Stimulated activated CD8-positive, alpha-beta memory T cell treated with anti-CD3 and anti-CD28 coated beads, Interleukin-4, amount 100 ng/mL, for 24 hours (primary cell): Measurements from ENCODE around the gene ELP5.
A peak's percentile ranks its signal among the peaks of the same experiment; 100 is the strongest.
"Not testable (repeated sequence)": the region's sequence is repeated elsewhere in the genome, so short reads cannot be mapped to it uniquely, and the experiment has no call there.

Experiments
- DNase-seq: peaks from one replicate; pipeline ENCODE4 v3.0.0-alpha.2; 2020; ENCODE audit warnings: low read depth

The ELP5 gene

DNA sequence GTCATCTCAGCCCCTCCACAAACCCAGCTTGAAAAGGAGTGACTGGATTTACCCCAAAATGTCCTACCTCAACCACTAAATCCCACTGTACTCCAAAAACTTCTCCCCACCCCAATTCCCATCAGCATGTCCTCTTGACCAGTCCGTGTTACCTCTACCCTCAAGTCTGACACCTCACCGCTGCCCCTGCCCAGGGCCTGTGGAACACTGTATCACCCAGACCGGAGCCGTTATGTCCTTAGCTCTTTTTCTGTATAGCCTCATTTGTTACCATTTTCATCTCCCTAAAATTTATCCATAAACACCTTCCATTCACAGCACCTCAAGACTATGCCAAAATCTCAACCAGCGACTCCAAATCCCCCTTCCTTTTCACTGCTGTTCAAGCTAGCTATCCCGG lies 15.2 kb upstream of the ELP5 start:
- no peak for DNase-seq

DNA sequence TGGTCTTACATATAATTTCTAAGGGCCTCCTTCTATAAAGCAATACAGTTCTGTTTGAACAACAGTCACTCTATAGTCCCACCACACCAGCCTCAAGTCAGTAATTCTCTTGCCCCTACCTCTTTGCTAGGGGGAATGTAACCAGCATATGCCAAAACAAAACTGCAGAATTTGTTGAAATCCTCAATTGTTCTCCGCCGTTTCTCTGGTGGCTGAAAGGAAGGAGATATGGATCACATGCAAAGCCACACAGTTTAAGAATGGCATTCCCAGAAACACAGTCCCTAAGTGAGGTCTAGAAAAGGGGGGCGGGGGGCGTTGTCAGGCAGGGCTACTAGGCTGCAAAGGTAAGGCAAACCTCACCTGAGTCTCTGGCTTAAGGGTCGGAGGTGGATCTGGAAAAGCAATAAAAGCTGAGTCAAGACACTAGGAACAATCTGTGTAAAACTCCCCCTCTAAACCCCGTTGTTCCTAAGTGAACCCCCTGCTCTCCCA lies 14.7 kb upstream of the ELP5 start:
- no peak for DNase-seq

DNA sequence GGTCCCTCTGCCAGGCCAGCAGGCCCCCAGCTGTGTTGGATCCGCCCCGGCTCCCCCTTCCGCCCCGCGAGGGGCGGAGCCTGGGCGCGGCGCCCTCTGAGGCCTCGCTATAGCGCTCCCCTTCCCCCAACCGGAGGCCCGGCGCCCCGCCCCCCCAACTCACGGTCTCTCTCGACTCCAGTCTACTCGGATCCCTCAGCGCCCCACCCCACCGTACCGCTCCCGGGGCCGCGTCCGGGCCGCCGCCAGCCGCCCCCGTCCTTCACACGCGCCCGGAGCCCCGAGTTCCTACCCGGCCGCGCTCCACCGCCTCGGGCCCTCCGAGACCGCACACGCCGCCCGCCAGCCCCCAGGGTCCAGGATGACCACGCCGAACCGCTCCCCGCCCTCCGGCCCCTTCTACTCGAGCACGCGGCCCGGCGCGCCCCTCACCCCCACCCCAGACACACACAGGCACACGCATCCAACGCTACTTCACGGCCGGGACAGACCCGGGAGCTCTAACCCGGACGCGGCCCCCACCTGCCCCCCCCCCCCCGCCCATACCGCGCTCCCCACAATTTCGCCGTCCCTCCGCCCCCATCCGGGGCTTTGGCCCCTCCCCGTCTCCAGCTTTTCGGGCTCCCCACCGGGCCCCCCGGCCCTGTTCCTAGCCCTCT lies 14.1 kb upstream of the ELP5 start:
- DNase-seq = peak; percentile 81

DNA sequence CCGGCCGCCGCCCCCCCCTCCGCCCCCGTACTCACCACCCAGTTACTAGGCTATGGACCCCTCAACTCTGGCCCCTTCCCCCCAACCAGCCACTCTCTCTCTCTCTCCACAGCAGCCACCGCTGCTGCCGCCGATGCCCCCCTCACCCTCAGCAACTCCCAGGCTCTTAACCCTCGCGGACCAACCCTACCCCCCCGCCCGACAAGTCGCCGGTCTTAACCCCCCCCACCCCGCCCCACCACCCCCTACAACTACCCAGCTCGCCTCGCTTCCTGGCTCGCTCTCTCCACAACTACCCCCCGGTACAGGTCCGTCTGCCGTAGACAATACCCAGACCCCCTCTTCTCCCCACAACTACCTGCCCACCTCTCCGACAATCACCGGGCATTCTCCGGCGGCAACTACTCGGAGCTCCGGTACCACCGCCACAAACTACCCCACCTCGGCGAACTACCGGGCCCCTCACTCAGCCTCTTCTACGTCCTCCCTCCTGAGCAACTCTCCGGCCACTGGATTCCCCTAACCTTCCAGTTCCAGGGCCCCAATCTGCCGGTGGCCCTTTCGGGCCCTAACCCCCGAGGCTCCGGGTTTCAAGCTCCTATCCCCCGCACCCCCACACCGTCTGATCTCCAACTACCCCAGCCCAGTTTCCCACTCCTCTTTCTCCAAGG lies 13.5 kb upstream of the ELP5 start:
- no peak for DNase-seq

DNA sequence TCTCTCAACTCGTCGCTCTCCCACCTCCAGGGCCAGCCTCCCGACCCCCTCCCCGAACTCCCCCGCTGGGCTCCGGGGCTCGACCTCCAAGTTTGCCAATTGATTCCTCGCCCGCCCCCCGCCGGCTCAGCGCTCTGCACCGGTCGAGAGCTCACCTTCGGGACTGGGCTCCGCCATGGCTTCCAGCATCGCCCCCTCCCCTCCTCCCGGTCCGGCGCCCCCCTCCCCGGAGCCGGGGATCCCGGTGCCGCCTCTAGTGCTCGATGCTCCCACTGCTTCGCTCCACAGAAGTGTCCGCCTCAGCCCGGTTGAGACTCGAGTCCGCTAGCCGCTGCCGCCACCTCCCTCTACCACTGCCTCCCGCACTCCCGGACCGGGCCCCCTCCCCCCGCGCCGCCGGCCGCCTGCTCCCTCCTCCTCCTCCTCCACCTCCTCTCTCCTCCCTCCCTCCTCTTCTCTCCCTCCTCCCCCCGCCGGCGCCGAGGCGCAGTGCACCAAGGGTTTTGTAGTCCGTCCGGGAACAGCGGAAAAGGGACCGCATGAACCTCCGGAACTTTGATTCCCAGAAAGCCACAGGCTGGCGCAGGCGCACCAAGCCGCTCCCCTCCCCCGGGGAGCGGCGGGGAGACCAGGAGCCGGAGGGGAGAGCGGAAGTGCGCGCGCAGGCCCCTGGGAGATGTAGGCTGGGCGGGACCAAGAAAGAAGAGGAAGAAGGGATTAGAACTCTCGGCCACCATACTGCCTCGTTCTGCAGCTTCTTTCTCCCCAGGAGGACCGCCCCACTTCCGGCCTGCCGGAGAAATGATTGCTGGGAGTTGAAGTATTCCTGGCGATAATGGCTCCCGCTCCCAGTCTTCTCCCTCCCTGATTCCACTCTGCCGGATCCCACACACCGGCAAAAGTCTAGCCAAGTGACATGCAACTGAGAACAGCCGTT lies 12.7 kb upstream of the ELP5 start, which contains the start of gene PHF23:
TSS of gene PHF23 (minus strand) at position 367 of the 937 bp plus-strand sequence. CDS start at position 189, 178 bp downstream.
- peak; percentile 96 for DNase-seq

DNA sequence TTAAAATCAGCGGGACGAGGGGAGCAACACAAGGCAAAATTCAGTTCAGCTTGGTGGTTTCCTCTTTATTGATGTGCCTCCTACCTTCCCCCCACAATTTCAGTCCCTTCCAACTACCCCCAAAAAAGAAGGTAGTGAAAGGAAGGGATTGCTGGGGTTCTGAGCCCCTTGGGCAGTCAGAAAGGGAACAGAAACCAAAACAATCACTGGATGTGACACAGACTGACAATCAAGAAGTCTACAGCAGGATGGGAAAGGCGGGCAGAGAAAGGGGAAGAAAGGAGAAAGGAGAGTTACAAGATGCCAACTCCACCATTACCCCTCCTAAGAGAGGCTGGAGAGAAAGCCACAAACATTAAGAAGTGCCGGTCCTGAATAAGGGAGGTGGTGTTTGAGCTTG lies 11.6 kb upstream of the ELP5 start:
- DNase-seq = no peak

DNA sequence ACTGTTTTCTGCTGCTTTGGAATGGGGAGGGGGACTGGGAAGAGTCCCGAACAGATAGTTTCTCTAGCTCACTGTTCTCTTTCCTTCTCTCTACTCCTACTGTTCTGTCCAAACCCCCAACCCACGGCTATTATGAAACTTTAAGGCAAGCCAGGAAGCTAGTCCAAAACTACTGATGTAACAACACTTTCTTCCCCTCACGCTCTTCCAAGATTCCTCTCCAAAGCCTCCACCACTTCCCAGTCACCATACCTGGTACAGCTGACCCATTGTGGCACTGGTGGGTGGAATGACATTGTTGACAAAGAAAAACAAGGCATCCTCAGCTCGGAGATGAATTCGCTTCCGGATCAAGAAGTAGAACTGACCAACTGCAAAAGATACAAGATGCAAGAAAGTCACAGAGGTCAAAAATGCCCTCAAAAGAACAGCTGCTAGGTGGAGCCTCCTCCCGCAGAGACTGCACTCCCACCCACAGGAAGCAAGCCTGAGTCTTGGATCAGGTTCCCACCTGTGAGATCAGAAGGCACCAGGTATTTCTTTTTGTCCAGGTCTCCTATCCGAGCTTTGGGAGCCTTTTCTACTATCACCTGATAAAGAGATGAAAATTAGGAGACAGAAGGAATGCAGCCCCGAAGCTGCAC lies 10.8 kb upstream of the ELP5 start:
- DNase-seq = no peak

DNA sequence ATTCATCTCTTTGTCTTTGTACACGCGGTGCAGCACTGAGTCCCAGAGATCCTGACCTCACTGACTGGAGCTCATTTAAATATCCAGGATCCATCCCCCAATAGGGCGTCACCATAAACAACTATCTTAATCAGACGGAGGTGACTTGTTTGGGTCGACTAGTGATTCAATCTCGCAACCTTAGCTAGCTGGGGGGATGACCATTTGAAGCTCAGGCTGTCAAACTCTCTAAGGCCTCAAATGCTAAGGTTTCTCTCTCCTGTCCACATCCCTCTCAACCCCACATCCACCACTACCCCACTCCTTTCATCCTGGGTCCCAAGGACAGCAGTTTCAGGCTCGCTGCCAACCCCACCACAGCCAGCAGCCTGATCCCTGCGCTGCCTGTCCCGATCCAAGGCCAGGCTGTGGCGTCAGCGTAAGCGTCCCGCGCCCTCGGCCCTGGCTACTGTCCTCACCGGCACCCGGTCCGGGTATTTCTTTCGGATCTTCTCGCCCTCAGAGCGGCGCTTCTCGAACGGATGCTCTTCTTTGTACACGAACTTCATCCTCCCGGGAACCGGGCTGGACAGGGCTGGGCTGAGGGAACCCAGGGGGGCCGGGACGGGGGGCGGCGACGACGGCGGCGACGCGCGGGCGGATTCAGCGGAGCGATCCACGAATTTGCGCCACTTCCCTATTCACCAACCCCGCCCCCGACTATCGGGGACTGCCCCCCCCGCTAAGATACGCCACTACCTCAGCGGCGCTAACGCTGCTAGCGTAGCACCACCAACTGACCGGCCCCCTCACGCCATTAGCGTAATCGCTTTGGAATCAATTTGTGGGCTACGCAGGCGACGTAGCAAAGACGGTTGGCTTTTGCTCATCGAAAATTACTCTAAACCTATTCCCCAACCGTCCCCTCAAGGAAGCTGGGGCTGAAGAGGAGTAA lies 10.0 kb upstream of the ELP5 start, which contains the start of gene GABARAP:
TSS of gene GABARAP (minus strand) at position 667 of the 934 bp plus-strand sequence. CDS start at position 548, 119 bp downstream.
- peak; percentile 86 for DNase-seq

DNA sequence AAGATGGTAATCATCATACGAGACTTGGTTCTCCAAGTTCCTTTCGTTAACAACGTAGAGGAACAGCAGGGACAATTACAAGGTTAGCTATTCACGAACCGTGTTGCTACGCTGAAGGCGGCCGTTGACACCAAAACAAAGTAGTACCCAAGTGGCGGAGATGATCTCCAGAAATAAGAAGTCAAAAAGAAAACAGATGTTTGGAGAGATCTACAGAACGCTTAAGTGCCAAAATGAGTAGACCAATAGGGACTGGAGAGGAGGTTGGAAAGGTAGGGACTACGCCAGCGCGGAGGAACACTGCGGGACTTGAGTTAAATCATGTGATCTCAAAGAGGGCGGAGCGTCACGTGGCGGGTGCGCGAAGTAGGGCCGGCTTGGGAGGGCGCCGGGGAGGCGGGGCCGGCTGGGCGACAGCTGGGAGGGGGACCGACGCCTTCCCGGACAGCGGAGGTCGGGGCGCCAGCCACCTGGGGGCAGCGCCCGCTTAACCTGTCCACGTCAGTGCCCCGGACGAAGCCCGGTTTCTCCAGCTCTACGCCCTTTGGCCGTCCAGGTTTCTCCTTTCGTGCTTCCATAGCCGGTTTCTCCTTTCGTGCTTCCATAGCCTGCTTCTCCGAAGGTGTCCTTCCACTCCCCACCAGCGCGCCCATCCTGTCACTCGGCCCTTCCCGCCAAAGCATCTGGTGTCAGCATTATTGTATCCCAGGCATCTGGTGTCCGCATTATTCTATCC lies 9.1 kb upstream of the ELP5 start:
- DNase-seq = peak; percentile 88

DNA sequence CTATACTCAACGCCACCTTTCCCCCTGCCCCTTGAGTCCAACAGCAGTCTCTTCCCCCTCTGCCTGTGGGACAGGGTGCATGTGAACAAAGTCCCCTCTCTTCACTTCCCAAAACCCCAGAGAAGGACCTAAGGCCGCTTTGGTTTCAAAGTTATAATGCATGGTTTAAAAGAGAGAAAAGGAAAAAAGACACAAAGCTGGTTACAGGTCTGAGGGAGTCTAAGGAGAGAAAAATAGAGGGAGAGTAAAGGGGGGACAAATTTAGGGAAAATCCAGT lies 8.6 kb upstream of the ELP5 start:
- no peak for DNase-seq

DNA sequence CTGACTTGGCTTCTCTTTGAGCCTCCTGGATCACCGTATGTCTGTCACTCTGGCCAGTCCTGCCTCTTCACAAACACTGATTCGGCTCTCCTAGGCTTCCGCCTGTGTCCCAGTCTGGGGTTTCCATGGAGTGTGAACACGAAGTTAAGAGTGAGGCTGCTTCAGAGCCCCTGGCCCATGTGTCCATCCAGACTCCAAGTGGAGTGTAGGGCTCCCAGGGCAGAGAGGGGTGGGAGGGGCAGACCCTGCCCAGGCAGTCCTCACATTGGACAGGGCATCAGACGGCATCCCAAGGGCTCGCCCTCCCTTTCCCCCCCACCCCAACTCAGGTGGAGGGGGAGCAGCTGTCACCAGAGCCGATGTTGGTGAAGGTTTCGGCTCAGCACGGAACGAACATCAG lies 8.2 kb upstream of the ELP5 start:
- not testable (repeated sequence) for DNase-seq

DNA sequence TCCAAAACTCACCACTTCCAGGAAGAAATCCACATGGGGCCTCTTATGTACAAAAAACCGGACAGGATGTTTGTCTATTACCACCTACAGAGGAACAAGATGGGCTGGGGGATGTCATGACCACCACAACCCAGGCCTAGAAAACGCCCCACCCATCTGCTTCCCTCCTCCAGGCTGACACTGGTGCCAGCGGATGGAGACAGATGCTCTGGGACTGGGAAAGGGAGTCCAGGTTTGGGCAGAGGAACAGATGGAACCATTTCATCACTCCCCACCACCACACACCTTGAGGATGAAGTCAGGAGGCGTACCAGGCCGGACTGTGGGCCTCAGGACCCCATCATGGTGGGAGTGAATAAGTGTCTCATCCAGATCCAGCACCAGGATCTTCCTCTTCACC lies 5.2 kb upstream of the ELP5 start:
- DNase-seq = no peak

DNA sequence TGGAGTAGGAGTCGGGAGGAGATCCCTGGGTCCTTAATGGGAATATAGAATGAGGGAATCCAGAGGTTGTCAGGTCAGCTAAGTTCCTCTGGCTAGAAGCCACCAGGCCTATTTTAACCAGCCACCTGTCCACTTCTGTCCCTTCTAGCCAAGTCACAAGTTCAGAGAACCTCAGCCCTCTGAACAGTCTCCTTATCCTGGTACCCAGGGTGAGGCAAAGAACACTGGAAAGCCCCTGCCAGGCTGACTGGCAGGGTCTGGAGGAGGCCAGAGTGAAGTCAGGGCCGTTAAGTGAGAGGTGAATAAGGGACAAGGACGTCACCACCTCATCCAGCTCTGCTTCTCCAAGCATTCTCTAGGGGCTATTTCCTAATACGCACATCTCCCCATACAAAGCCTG lies 3.2 kb upstream of the ELP5 start:
- no peak for DNase-seq

DNA sequence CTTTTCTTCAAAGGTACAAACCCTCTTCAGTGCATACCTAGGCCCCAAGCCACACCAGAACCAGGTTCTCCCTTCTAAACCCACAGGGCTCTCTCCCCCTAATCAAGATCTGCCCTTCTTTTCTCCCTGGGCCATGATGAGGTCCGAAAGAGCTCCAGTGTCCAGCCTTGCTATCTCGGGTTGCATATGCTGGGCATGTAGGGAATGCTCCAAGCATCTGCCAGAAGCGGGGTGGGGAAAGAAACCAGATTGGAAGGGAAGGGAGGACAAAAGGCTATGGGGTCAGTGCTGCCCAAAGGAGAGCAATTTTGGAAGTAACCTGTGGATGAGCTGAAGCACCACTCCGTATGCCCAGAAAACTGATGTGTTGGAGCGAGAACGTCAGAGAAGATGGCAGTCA lies 2.8 kb upstream of the ELP5 start:
- DNase-seq = no peak

DNA sequence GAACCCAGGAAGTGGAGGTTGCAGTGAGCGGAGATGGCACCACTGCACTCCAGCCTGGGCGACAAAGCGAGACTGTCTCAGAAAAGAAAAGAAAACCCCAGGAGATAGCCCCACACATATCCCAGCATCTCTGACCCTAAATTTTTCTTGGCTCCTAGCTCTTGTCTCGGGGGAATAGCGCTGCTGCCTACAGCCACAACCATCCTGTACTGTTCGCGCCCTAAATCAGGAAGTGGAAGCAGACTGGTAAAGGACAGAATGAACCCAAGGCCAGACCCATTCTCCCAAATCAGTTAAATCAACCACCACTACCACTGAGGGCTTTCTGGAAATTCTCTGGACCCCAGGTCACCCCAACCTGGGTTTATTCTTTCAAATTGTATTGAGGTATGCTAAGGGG lies 2.2 kb upstream of the ELP5 start:
- no peak for DNase-seq

DNA sequence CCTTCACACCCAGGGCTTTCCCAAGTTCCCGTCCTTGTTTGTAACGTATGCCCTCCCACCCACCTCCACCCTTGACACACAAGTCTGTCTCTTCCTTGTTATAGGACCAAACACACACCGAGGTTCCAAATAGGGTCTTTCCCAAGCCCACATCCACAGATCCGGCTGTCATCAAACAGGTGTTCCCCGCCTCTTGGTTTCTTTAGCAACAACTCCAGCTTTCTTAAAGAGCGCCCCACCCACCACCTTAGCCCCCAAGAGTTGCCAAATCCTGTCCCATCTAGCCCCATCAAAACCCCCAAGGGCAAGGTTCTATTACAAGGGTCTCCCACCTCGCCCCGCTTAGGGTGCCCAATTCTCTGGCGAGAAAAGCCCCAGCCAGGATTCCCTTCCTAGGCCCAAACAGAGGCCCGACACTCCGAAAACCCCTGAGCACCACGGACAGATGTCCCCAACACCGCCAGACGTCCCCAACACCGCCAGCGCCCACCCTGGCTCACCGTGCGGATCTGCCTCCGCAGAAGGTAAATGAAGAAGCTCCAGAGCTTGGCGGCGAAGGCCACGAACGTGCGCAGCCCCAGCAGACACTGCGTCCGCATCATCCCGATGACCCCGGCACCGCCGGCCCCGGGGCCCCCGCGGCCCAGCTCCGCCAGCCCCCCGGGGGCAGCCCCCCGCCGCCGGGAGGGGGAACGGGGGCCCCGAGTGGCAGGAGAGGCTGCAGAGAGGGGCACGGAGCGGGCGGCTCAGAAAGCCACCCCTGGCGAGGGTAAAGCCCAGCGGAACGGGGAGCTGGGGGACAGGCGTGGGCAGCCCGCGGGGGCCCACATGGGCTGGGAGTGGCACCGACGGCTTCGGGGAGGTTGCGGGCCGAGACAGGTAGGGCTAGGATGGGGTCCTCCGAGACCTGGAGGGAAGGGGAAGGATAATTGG lies 1.1 kb upstream of the ELP5 start:
- DNase-seq = no peak

DNA sequence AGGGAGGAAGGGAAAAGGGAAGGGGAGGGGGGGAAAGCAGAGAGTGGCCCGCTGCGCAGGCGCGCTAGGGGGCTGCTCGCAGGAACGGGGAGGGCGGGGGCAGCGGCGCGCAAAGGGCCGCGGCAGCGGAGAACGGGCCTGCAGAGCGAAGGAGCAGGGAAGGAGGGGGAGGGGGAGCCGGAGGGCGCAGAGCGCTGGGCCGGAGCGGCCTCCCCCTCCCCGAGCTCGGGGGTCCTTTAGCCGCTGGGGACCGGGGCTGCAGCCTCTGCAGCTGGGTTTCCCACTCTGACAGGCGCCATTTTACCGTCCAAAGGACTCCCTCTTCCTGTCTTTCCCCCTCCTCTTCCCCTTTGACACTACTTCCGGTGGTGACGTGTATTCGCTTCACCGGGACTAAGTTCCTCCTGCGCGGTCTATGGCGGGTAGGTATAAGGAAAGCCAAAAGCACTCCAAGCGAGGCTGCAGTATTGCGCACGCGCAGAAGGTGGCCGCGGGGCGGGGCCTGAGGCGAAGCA lies 297 bp upstream of the ELP5 start, which contains the start of gene CTDNEP1:
TSS of gene CTDNEP1 (minus strand) at position 74 of the 515 bp plus-strand sequence. CDS start 438 bp downstream, outside the sequence.
- peak; percentile 98 for DNase-seq

DNA sequence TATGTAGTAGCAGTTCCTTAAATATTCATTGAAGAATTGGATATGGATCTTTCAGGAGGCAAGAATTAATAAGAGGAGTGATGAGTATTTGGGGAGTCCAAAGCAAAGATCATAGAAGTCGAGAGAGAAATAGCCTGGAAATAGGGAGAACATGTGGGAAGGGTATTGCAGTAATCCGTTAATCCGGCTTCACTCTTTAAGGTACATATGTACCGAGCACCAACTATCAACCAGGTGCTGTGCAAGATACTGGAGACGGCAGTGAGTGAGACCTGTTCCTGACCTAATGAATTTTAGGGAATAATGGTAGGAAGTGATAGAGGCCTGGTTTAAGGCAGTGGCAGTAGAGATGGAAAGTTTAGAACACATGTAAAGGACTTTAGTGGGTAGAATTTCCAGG lies 1.1 kb downstream of the ELP5 start:
- no peak for DNase-seq

DNA sequence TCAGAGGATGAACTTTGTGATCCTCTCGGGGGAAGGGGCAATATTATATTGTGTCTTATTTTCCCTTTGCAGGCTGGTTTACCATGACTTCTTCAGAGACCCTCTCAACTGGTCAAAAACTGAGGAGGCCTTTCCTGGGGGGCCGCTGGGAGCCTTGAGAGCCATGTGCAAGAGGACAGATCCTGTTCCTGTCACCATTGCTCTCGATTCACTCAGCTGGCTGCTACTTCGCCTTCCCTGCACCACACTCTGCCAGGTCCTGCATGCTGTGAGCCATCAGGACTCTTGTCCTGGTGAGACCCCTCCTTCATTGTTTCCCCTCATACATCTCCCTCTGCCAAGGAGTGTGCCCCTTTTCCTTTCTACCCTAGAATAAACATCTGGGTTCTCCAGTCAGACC lies 2.5 kb downstream of the ELP5 start:
- DNase-seq = no peak
